Measurements from ENCODE around the gene DIPK1A.

DNA sequence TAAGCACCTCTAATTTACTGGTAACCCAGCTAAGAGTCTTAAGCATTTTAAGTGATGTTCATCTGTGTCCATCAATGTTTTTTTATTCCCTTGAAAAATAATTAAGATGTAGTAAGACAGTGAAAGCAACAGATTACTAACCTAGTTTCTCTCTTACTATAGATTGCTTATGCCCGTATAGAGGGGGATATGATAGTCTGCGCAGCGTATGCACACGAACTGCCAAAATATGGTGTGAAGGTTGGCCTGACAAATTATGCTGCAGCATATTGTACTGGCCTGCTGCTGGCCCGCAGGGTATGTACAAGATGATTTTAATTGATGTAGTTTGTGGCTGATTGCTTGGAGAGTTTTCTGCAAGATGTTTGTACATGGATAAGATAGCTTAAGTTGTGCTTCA, 126.6 kb downstream of the DIPK1A start:
- TF ChIP-seq TAF1 (IDR thresholded peaks at IDR 0.05; ENCODE audit: borderline replicate concordance, low read depth, low read length) (no peak), POLR2A (IDR thresholded peaks at IDR 0.05; ENCODE audit: low read depth, low read length) (no peak)
